Spleen (tissue), 11 donors: ENCODE results near the gene CLCNKB. TPM values are rescaled to one million over a fixed set of nuclear protein-coding genes. Genes with fewer than 3 reads are reported as not detected.

Source experiments
- DNase-seq: peaks from one replicate; pipeline ENCODE4 v3.0.0-alpha.2; 2020
- H3K27ac ChIP-seq, 8 donors: fragments of 200-600 bp; sonication (generic) in 7 of 8; 1 replicate in 4 of 8; 2 replicates in 4 of 8; pipeline versions ENCODE4 v1.5.0 to v1.8.0; 2016 to 2021; ENCODE audit warnings: inconsistent platforms in 4 of 8, mild to moderate bottlenecking in 4 of 8, moderate library complexity in 1 of 8
- H3K27me3 ChIP-seq, 7 donors: fragments of 200-600 bp; sonication (generic) in 6 of 7; replicated peaks in 1 of 7; 1 replicate in 4 of 7; 2 replicates in 3 of 7; pipeline versions ENCODE4 v1.5.0 to v1.8.0; 2016 to 2021; ENCODE audit warnings: inconsistent platforms in 3 of 7, mild to moderate bottlenecking in 1 of 7
- H3K36me3 ChIP-seq, 6 donors: fragments of 200-600 bp; sonication (generic) in 5 of 6; 1 replicate in 4 of 6; 2 replicates in 2 of 6; pipeline versions ENCODE4 v1.5.0 to v1.8.0; 2016 to 2021; ENCODE audit warnings: inconsistent platforms in 2 of 6
- H3K4me1 ChIP-seq, 6 donors: fragments of 200-600 bp; sonication (generic) in 5 of 6; 1 replicate in 3 of 6; 2 replicates in 3 of 6; pipeline versions ENCODE4 v1.5.0 to v1.8.0; 2016 to 2021; ENCODE audit warnings: inconsistent platforms in 3 of 6
- H3K4me3 ChIP-seq, 8 donors: fragments of 200-600 bp; sonication (generic) in 7 of 8; 1 replicate in 4 of 8; 2 replicates in 4 of 8; pipeline versions ENCODE4 v1.5.0 to v1.8.0; 2016 to 2021; ENCODE audit warnings: inconsistent platforms in 4 of 8, mild to moderate bottlenecking in 4 of 8, moderate library complexity in 2 of 8
- H3K9me3 ChIP-seq, 8 donors: fragments of 200-600 bp; sonication (generic) in 7 of 8; 1 replicate in 4 of 8; 2 replicates in 4 of 8; pipeline versions ENCODE4 v1.5.0 to v1.8.0; 2016 to 2021; ENCODE audit warnings: inconsistent platforms in 4 of 8
- CTCF ChIP-seq, 11 experiments: fragments of 200-600 bp in 7 of 11; fragments of 450-650 bp in 4 of 11; sonication (generic) in 4 of 11; IDR thresholded peaks in 8 of 11; conservative IDR thresholded peaks in 3 of 11; 1 replicate in 7 of 11; 2 replicates in 4 of 11; pipeline versions ENCODE4 v1.4.0 to v1.8.0; 2016 to 2021; ENCODE audit warnings: antibody characterized with exemption in 11 of 11, inconsistent platforms in 4 of 11, mild to moderate bottlenecking in 1 of 11
- POLR2A ChIP-seq, 3 donors: fragments of 450-650 bp; IDR thresholded peaks; one replicate each; pipeline ENCODE4 v1.5.1; 2017; ENCODE audit warnings: antibody characterized with exemption in 3 of 3, mild to moderate bottlenecking in 1 of 3
- POLR2AphosphoS5 ChIP-seq, 3 donors: sonication (generic); formaldehyde crosslinking; IDR thresholded peaks; one replicate each; pipeline ENCODE4 v1.5.1; 2017; ENCODE audit warnings: antibody characterized with exemption in 3 of 3
- WGBS, 5 donors: extraction: QIAGEN DNeasy Blood & Tissue Kit in 3 of 5; methylation state at CpG; one replicate each; pipeline versions ENCODE4 v1.1.5 to v1.1.7; 2013 to 2018; 5-methylcytosine and 5-hydroxymethylcytosine counted together
- intact Hi-C: fragments of 100-400 bp; cut with DNase I; formaldehyde crosslinking; loops from one replicate; pipeline ENCODE4 v1.15.0; 2023; ENCODE audit warnings: low total_unique reads
- polyA plus RNA-seq, 3 donors: library from polyadenylated mRNA; stranded (reverse); fragments of 200-250 nt; gene quantifications; one replicate each; pipeline ENCODE4 v1.2.1, GENCODE V29; 2013
- total RNA-seq, 7 donors: library from RNA; depleted of rRNA in 3 of 7; stranded (reverse); fragments of >200 nt in 3 of 7; fragmentation: NEBNext Ultra II Directional in 4 of 7; extraction: Animal tissue kit (Norgen Biotek cat#: 25700) in 4 of 7; gene quantifications; one replicate each; pipeline versions ENCODE4 v1.1.0 to v1.2.1, GENCODE V29; 2016 to 2021
- donor health status: healthy with polysubstance abuse.
- donor health status: DM: no; HTN: no; CAD: no; lungs with moderate emphysema.
- donor health status: DM: no; HTN: no; CAD: no.
- donor health status: Bipolar disorder and iron deficiency.
- donor health status: healthy.
- donor health status: DM: no; HTN: no; CAD: no.
- donor health status: DM: yes; HTN: yes; CAD: no.

The CLCNKB gene
- total and polyA plus RNA-seq, 10 donors: 0.04 to 0.13 (median 0.08) TPM; not detected in 6

- no peaks in the 10 kb centered on the region for H3K9me3 ChIP-seq
- peaks cover 0 to 12% (median 0%) of the 10 kb centered on the region in 7 donors for H3K27me3 ChIP-seq
- 60 to 75% (median 69%) methylated on average over 5 to 6 of the region's 6 CpGs for WGBS, 5 donors
- H3K4me3 ChIP-seq: no peak overlapping the region
- H3K27ac ChIP-seq: no peak overlapping the region
- intact Hi-C loops: no loop called here
- no peaks in the 10 kb centered on the region for H3K36me3 ChIP-seq
- peaks cover 3 to 50% (median 19%) of the 10 kb centered on the region in 6 donors for H3K4me1 ChIP-seq
- TF ChIP-seq POLR2A (IDR thresholded peaks at IDR 0.05): no peak
- TF ChIP-seq POLR2AphosphoS5 (IDR thresholded peaks at IDR 0.05): no peak
- TF ChIP-seq CTCF (IDR thresholded peaks at IDR 0.05 in 8 of 11, conservative IDR thresholded peaks at IDR 0.05 in 3 of 11): no peak
- no peak for DNase-seq
Observed at GRCh38 chr1:16067127-16067768, 23.7 kb downstream of the CLCNKB start.

DNA sequence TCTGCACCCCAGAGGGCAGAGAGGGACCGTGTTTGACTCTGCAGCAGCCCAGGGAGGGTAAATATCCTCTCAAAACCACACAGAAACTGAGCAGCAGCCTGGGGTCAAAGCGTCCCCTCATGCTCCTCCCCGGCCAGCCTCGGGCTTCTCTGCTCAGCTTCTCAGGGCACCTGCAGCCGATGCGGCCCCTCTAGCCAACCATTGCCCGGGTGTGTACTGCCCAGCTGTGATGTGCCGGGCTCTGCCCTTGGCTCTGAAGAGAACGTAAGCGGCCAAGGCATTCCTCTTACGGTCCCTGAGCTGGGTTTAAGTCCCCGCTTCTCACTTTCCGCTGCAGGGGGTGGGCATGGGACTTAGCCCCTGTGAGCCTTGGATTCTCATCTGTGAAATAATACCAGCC, 24.4 kb downstream of the CLCNKB start:
- 70 to 84% (median 76%) methylated on average over 11 to 13 of the region's 13 CpGs for WGBS, 5 donors
- H3K9me3 ChIP-seq: no peaks in the 10 kb centered on the region
- H3K36me3 ChIP-seq: no peaks in the 10 kb centered on the region
- peak overlapping the region in 3 of 8 donors; percentile 11 to 43 (median 24) for H3K27ac ChIP-seq
- intact Hi-C loops: no loop called here
- TF ChIP-seq CTCF (IDR thresholded peaks at IDR 0.05 in 8 of 11, conservative IDR thresholded peaks at IDR 0.05 in 3 of 11): no peak
- TF ChIP-seq POLR2AphosphoS5 (IDR thresholded peaks at IDR 0.05): no peak
- TF ChIP-seq POLR2A (IDR thresholded peaks at IDR 0.05): no peak
- peaks cover 3 to 57% (median 22%) of the 10 kb centered on the region in 6 donors for H3K4me1 ChIP-seq
- no peak for DNase-seq
- peaks cover 0 to 18% (median 6%) of the 10 kb centered on the region in 7 donors for H3K27me3 ChIP-seq
- H3K4me3 ChIP-seq: no peak overlapping the region

DNA sequence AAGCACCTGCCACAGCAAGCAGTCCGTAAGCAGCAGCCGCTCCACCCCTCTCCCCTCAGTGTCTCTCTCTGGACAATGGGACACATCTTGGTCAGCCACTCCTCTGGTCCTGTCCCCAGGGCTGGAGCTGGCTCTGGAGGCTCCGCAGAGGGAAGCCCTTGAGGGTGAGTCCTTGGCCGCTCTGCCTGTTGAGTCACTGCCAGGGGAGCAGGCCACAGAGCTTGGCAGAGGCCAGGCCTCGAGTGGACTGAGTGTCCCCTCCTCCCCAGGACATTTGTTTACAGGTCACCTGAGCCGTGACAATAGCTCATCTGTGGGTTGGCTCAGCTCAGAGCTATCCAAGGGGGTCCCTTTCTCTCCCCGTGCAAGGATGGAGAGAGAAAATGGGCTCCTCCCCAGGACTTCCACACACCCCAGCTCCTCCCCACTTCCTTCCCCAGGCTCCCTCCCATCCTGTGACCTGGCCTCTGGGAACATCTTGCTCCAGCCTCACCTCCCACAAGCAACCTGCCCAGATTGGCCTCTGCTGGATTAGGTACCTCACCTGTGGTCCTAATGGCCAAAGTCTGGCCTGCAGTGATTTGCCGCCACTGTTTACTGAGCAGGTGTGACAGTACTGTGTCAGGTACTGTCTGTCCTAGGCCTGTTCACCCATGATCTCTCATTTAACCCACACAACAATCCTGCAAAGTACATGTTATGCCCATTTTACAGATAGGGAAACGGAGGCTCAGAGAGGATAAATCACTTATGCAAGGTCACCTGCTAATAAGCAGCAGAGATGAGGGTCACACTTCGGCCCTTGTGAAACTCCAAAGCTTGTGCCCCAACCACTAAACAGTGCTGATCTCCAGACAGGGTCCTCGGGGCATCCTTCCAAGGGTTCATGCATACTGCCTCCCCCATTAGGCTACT, 25.0 kb downstream of the CLCNKB start:
- peak overlapping the region in 3 of 8 donors; percentile 11 to 43 (median 24) for H3K27ac ChIP-seq
- H3K36me3 ChIP-seq: no peaks in the 10 kb centered on the region
- no peak overlapping the region for H3K4me3 ChIP-seq
- H3K9me3 ChIP-seq: no peaks in the 10 kb centered on the region
- no peak for TF ChIP-seq POLR2A (IDR thresholded peaks at IDR 0.05)
- TF ChIP-seq CTCF (IDR thresholded peaks at IDR 0.05 in 8 of 11, conservative IDR thresholded peaks at IDR 0.05 in 3 of 11): no peak
- peak in 1 of 3 donors; percentile 28 for TF ChIP-seq POLR2AphosphoS5 (IDR thresholded peaks at IDR 0.05)
- WGBS, 5 donors: 64 to 75% (median 69%) methylated on average over 6 to 11 of the region's 11 CpGs
- H3K27me3 ChIP-seq: peaks cover 0 to 25% (median 10%) of the 10 kb centered on the region in 7 donors
- peaks cover 6 to 62% (median 26%) of the 10 kb centered on the region in 6 donors for H3K4me1 ChIP-seq
- no peak for DNase-seq
- intact Hi-C loops: no loop called here
